HK-2 (cell line): ENCODE measurements around the gene HSPG2.

Experiments
- DNase-seq: peaks from one replicate; pipeline ENCODE4 v3.0.0-alpha.2; 2018; ENCODE audit not compliant: unreplicated experiment

HSPG2 gene

DNA sequence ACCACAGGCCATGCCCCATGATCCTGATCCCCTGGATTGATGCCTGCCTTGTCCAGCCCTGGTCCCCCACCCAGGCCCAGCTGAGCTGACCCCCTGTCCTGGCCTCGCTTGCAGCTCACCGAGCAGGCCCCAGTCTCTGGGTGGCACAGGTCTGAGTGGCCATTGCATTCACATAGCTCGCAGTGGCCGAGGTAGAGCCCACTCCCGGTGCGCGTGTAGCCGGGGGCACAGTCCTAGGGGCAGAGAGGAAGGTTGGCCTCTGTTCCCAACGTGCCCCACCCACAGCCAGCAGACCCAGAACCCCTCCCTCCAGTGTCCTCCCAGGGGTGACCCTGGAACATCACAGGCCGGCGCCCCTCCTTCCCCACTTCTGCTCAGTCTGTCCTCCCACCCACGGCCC lies 73.1 kb downstream of the HSPG2 start:
- no peak for DNase-seq

GRCh38 chr1:21861602-21862429 lies 75.3 kb downstream of the HSPG2 start:
- DNase-seq, result no peak

DNA sequence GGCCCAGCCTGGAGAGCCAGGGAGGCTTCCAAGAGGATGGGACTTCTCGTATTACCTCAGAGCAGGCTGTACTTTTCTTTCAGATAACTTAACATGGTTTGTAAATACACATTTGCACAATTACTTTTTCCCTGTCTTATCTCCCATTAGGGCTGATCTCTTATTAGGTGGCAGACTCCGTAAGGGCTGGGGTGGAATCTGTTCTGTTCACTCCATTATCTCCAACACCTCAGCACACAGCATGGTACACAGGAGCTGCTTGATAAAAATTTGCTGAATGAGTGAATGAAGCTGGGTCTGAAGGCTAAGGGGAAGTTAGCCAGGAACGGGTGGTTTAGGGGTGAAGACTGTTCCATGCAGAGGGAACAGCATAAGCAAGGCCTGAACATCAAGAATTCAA lies 76.1 kb downstream of the HSPG2 start:
- no peak for DNase-seq

GRCh38 chr1:21859669-21860179 lies 77.4 kb downstream of the HSPG2 start:
- DNase-seq, result no peak

- no peak for DNase-seq
Observed at GRCh38 chr1:21857840-21858670, 79.1 kb downstream of the HSPG2 start.

DNA sequence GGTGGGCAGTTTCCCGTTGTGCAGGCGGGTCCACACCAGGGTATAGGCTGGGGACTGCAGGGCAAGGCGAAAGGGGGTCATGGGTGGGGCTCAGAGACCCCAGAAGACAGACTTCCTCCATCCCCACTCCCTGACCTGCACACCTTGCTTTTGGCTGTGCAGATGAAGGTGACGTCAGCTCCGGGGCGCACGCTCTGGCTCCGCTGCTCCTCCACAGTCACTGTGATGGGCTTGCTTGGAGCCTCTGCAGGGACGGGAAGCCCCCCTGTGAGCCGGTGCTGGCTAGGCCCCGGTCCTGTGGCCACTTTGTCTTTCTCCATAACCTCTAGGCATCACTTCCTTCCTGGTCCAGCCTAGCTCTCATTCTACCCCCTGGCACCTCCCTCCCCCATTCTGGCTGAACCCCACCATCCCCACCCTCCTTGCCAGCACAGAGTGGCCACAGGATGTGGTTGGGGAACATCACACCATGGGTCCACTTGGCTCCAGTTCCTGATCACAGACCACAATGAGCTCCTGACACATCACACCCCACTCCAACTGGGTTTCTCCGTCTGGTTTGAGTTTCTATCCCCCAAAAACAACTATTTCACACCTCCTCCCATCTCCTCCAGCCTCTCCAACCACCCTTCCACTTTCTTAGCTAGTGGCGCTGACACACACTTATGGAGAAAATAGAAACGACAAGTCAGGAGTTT lies 79.8 kb downstream of the HSPG2 start:
- DNase-seq, result peak; percentile 33

GRCh38 chr1:21855257-21856096 lies 81.6 kb downstream of the HSPG2 start:
- DNase-seq, result no peak

GRCh38 chr1:21854751-21855131 lies 82.4 kb downstream of the HSPG2 start:
- no peak for DNase-seq

DNA sequence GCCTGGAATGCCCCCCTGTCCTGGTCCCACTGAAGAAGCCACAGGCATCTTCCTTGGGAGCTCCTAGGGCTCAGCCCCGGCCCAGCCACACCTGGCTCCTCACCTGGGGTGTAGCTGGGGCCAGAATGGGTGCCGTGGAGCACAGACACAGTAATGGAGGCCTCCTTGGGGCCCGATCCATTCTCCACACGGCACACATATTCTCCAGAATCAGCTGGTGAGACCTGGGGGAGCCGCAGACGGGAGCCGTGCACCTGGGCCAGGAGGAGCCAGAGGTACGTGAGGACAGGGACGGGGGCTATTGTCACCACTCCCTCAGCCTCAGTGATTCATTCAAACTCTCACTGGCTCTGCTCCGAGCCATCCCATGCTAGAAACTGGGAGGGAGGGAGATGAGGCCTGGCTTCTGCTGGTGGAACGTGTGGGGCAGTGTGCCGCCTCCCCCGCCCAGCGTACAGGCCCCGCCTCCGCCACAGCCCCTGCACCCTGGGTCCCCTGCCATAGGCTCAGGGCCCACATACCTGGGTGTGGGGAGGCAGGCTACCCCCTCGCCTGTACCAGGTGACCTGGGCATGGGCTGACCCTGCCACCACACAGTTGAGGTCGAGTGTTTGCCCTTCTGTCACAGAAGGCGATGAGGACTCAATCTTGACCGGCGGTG lies 82.9 kb downstream of the HSPG2 start:
- no peak for DNase-seq

GRCh38 chr1:21853131-21853427 lies 84.0 kb downstream of the HSPG2 start:
- no peak for DNase-seq

GRCh38 chr1:21852282-21853130 lies 84.6 kb downstream of the HSPG2 start:
- DNase-seq, result no peak

GRCh38 chr1:21851430-21852250 lies 85.5 kb downstream of the HSPG2 start:
- DNase-seq, result no peak

DNA sequence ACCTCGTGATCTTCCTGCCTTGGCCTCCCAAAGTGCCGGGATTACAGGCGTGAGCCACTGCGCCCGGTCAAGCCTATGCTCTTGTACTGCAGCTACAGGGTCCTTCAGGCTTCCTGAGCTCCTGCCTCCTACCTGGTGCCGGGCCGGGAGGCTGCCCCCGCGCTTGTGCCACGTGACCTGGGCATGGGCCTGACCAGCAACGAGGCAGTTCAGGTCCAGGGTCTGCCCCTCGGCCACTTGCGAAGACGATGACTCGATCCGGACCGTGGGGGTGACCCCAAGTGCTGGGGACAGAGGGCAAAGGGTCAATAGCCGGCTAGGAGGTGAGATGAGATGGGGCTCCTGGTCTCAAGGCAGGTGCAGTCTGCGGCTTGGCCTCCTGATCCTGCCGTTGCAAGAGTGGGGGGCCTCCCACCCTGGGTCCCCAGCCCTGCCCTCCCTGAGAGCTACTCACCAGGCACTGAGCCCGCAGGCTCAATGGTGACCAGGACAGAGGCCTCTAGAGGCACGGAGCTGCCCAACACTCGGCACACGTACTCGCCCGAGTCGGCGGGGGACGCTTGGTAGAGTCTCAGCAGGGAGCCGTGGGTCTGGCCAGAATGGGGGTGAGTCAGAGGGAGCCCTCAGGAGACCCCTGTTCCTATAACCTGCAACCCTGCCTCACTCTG lies 87.1 kb downstream of the HSPG2 start:
- DNase-seq, result no peak

DNA sequence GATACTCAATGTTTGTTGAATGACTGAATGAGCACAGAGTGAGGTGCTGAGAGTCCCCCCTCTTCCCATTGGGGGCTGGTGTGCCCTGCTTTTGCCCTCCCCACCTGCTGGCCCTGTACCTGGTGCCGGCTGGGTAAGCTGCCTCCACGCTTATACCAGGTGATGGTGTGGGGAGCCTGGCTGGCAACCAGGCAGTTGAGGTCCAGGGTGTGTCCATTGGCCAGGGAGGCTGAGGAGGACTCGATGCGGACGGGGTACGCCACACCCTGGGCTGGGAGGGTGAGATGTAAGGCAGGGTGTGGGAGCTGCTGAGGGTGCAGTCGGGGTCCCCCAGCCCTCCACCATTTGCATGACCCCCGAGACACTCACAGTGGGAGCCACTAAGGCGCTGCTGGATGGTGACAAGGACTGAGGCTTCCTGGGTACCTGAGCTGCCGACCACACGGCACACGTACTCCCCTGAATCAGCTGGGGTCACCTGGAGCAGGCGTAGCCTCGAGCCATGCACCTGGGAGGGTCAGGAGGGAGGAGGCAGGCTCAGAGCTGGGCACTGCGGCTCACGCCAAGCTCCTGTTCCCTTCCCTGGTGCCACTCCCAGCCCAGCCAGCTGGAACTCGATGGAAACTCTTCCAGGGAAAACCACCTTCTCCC lies 88.5 kb downstream of the HSPG2 start:
- no peak for DNase-seq

GRCh38 chr1:21847223-21848205 lies 89.6 kb downstream of the HSPG2 start:
- DNase-seq, result no peak

DNA sequence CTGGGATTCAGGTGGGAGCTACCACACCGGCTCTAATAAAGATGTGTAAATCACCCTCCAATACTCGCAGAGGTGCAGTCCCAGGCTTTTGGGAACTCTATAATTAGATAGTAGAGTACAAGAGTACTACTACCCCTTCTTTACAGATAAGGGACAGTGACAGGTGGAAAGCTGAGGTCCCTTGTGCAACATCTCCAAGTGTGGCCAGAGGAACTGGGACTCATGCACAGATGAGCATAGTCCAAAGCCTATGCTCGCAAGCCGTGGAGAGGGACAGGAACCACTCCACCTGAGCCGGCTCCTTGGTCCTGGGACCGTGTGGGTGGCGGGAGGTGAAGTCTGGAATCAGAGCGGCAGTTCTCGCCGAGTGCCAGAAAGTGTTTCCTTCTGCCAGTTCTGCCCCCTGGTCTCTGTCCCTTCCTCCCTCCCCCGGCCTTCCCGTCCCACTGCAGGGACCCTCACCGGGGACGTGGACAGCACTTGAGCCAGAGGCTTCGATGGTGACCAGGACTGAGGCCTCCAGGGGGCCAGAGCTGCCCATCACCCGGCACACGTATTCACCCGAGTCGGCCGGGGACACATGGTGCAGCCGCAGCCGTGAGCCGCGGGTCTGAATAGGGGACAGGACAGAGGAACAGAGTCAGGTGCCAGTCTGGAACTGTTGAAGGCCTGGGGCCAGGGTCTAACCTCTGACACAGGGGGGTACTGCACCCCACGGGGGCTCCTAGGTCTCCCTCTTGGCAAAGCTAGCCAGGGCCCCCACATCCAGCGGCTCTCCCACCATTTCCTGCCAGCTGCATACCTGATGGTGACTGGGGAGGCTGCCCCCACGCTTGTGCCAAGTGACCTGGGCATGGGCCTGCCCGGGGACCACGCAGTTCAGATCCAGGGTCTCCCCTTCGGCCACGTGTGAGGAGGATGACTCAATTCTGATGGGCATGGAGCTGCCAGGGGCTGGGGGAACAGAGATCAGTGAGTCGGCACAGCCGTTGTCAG lies 91.2 kb downstream of the HSPG2 start:
- DNase-seq, result no peak
